ENCODE results near the gene SPINT2.
"Not testable (repeated sequence)": the region's sequence is repeated elsewhere in the genome, so short reads cannot be mapped to it uniquely, and the experiment has no call there.

The SPINT2 gene

DNA sequence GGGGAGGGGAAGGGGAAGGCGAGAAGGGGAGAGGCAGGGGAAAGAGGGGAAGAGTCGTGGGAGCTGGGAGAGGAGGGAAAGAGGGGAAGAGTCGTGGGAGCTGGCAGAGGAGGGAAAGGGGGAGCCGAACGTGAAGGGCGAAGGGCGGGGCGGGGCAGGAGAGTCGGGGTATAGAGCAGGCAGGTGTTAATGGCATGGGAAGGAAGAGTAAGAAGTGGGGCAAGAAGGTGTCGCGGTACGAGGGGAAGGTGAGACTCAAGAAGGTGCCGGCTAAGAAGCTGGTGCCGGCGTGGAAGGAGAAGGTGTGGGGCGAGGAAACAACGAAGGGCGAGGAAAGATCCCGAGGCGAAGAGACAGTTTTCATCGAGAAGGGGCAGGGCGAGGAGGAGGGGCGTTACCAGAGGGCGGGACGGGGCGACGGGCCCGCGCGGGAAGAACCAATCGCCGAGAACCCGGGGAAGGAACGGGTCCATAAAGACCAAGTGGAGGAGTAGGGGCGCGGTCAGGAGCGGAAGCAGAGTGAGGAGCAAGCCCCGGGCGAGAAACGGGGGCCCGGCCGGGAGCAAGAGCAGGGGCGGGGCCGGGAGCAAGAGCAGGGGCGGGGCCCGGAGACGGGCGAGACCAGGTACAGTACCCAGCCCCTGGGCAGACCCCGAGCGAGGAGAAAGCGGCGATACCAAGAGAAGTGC, 71.7 kb downstream of the SPINT2 start:
- TF ChIP-seq, protein P1, sequence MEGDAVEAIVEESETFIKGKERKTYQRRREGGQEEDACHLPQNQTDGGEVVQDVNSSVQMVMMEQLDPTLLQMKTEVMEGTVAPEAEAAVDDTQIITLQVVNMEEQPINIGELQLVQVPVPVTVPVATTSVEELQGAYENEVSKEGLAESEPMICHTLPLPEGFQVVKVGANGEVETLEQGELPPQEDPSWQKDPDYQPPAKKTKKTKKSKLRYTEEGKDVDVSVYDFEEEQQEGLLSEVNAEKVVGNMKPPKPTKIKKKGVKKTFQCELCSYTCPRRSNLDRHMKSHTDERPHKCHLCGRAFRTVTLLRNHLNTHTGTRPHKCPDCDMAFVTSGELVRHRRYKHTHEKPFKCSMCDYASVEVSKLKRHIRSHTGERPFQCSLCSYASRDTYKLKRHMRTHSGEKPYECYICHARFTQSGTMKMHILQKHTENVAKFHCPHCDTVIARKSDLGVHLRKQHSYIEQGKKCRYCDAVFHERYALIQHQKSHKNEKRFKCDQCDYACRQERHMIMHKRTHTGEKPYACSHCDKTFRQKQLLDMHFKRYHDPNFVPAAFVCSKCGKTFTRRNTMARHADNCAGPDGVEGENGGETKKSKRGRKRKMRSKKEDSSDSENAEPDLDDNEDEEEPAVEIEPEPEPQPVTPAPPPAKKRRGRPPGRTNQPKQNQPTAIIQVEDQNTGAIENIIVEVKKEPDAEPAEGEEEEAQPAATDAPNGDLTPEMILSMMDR (IDR thresholded peaks at IDR 0.05; ENCODE audit: extremely low read depth, insufficient read depth, missing control alignments) = no peak
- in situ Hi-C loops (cut with MboI; ENCODE audit: low pct_unique_long_range_greater_than_20kb, low sequenced_read_pairs, unreplicated experiment) = loop anchor here (25.0 kb wide), 1 partner anchor 424 kb away; the partner anchor contains the start of genes SIPA1L3 and WDR87
- DNase-seq (ENCODE audit: low spot score) = peak; percentile 93

DNA sequence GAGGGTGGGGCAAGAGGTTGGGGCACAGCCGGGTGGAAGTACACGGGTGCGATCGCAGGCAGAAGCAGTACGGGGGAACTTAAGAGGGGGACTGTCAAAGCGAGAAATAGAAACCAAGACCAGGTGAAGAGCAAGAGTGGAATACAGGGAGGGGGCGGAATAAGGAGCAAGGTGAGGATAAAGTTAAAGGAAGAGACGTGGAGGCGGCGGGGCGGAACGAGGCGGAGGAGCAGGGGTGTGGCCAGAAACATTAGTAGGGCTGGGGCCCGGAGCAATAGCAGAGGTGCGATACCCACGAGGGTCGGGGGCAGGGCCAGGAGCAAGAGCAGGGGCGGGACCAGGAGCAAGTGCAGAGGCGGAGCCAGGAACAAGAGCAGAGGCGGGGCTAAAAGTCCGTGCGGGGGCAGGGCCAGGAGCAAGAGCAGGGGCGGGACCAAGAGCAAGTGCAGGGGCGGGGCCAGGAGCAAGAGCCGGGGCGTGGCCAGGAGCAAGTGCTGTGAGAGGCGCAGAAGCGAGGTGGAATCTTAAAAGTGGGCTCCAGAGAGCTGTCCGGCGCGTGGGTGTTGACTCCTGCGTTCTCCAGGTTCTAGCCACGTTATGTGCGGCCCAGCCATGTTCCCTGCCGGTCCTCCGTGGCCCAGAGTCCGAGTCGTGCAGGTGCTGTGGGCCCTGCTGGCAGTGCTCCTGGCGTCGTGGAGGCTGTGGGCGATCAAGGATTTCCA, 72.4 kb downstream of the SPINT2 start:
- DNase-seq (ENCODE audit: low spot score) = peak; percentile 94
- TF ChIP-seq, protein P1 (IDR thresholded peaks at IDR 0.05; ENCODE audit: extremely low read depth, insufficient read depth, missing control alignments) = no peak
- in situ Hi-C loops (cut with MboI; ENCODE audit: low pct_unique_long_range_greater_than_20kb, low sequenced_read_pairs, unreplicated experiment) = loop anchor here (25.0 kb wide), 1 partner anchor 424 kb away; the partner anchor contains the start of genes SIPA1L3 and WDR87

- TF ChIP-seq, protein P1 (IDR thresholded peaks at IDR 0.05; ENCODE audit: extremely low read depth, insufficient read depth, missing control alignments) = no peak
- DNase-seq (ENCODE audit: low spot score) = no peak
- in situ Hi-C loops (cut with MboI; ENCODE audit: low pct_unique_long_range_greater_than_20kb, low sequenced_read_pairs, unreplicated experiment) = loop anchor here (25.0 kb wide), 1 partner anchor 425 kb away; the partner anchor contains the start of genes SIPA1L3 and WDR87
Observed at GRCh38 chr19:38337360-38337653, 72.9 kb downstream of the SPINT2 start.

- in situ Hi-C loops (cut with MboI; ENCODE audit: low pct_unique_long_range_greater_than_20kb, low sequenced_read_pairs, unreplicated experiment) = loop anchor here (25.0 kb wide), 1 partner anchor 427 kb away; the partner anchor contains the start of genes SIPA1L3 and WDR87
Observed at GRCh38 chr19:38339011-38339410, 74.6 kb downstream of the SPINT2 start.

DNA sequence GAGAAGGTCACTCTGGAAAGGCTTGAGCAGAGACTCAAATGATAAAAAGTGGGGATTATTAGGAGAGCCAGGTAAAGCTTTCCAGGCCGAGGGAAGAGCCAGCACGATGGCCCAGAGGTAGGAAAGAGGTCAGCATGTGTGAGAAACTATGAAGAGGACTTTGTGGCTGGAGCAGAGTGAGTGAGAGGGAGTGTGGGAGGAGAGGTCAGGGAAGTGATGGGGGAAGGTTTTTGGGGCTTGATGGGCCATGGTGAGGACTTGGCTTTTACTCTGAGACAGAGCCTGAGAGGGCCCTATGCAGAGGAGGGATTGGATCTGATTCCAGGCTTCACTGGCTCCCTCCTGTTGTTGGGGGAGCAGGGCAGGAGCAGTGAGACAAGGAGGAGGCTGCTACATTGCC, 76.6 kb downstream of the SPINT2 start:
- in situ Hi-C loops (cut with MboI; ENCODE audit: low pct_unique_long_range_greater_than_20kb, low sequenced_read_pairs, unreplicated experiment) = loop anchor here (25.0 kb wide), 1 partner anchor 429 kb away; the partner anchor contains the start of genes SIPA1L3 and WDR87
- TF ChIP-seq, protein P1 (IDR thresholded peaks at IDR 0.05; ENCODE audit: extremely low read depth, insufficient read depth, missing control alignments) = no peak
- DNase-seq (ENCODE audit: low spot score) = no peak

More at GRCh38 chr19:38339011-38339410, 74.6 kb downstream of the SPINT2 start:
- DNase-seq (ENCODE audit: low spot score) = not testable (repeated sequence)

Data from GM13977 (cell line).